NOMO-1 (cell line): ENCODE measurements around the gene RAB3GAP1.

Experiments used
- DNase-seq, 2 experiments: peaks; one replicate each; lab custom pipeline; 2025; ENCODE audit not compliant: unreplicated experiment in 2 of 2; lab: John Stamatoyannopoulos, UW

RAB3GAP1 gene

GRCh38 chr2:135208016-135208415, 155.9 kb downstream of the RAB3GAP1 start:
- DNase-seq: no peak

GRCh38 chr2:135212757-135213156, 160.7 kb downstream of the RAB3GAP1 start:
- no peak for DNase-seq

GRCh38 chr2:135218426-135218825, 166.3 kb downstream of the RAB3GAP1 start:
- no peak for DNase-seq

GRCh38 chr2:135219226-135219625, 167.1 kb downstream of the RAB3GAP1 start:
- DNase-seq: no peak
